HFFc6 (cell line): ENCODE measurements around the gene TMEM178B. TPM values are rescaled to one million over a fixed set of nuclear protein-coding genes. Genes with fewer than 3 reads are reported as not detected.
"Not testable (repeated sequence)": the region's sequence is repeated elsewhere in the genome, so short reads cannot be mapped to it uniquely, and the experiment has no call there.

Experiments
- DNase-seq: peaks from one replicate; pipeline ENCODE4 v3.0.0-alpha.2; 2018
- H3K27ac Mint-ChIP-seq: 2 replicates; pipeline ENCODE4 v1.8.0; 2020; ENCODE audit warnings: mild to moderate bottlenecking, mixed read lengths
- H3K27me3 Mint-ChIP-seq: 2 replicates; pipeline ENCODE4 v1.8.0; 2021; ENCODE audit warnings: mild to moderate bottlenecking, moderate library complexity, mixed read lengths; ENCODE audit not compliant: insufficient read depth
- H3K36me3 Mint-ChIP-seq: 2 replicates; pipeline ENCODE4 v1.8.0; 2021; ENCODE audit warnings: low read depth, mixed read lengths
- H3K4me1 Mint-ChIP-seq: 2 replicates; pipeline ENCODE4 v1.8.0; 2020; ENCODE audit warnings: low read depth, mixed read lengths
- H3K4me3 Mint-ChIP-seq: 2 replicates; pipeline ENCODE4 v1.8.0; 2020; ENCODE audit warnings: mild to moderate bottlenecking, moderate library complexity, mixed read lengths
- H3K9me3 Mint-ChIP-seq: 2 replicates; pipeline ENCODE4 v1.8.0; 2020; ENCODE audit warnings: mild to moderate bottlenecking, mixed read lengths
- CTCF ChIP-seq: fragments of 200-600 bp; sonication (generic); IDR thresholded peaks from 2 replicates; pipeline ENCODE4 v1.5.0; 2021; ENCODE audit warnings: antibody characterized with exemption, mild to moderate bottlenecking
- total RNA-seq, 6 experiments: library from RNA; stranded (reverse); fragmentation: NEBNext Ultra II Directional; extraction: Animal tissue kit (Norgen Biotek cat#: 25700); gene quantifications; 2 replicates in 1 of 6; 3 replicates in 5 of 6; pipeline ENCODE4 v1.2.3, GENCODE V29; 2021

The TMEM178B gene
- total RNA-seq, 6 experiments from 2014 or later: 2.8 to 8.4 (median 6.6) TPM

- no peaks in the 10 kb centered on the region for H3K4me1 Mint-ChIP-seq
- H3K9me3 Mint-ChIP-seq: peaks cover 10% of the 10 kb centered on the region; the same call in 1 of the 2 replicates
- no peak for TF ChIP-seq CTCF
- DNase-seq: no peak
- H3K36me3 Mint-ChIP-seq: no peaks in the 10 kb centered on the region
- H3K27ac Mint-ChIP-seq: no peak overlapping the region
- no peak overlapping the region for H3K4me3 Mint-ChIP-seq
- H3K27me3 Mint-ChIP-seq: peaks cover 3% of the 10 kb centered on the region; the same call in 1 of the 2 replicates
Observed at GRCh38 chr7:141113131-141113530, 39.3 kb downstream of the TMEM178B start.

- DNase-seq: no peak
- Mint-ChIP-seq H3K36me3 (no peaks in the 10 kb centered on the region), H3K4me3 (no peak overlapping the region), H3K27me3 (peaks cover 3% of the 10 kb centered on the region; the same call in 1 of the 2 replicates), H3K4me1 (no peaks in the 10 kb centered on the region), H3K27ac (no peak overlapping the region), H3K9me3 (peaks cover 10% of the 10 kb centered on the region; the same call in 1 of the 2 replicates)
- TF ChIP-seq CTCF: no peak
Observed at GRCh38 chr7:141114029-141114664, 40.3 kb downstream of the TMEM178B start.

GRCh38 chr7:141115965-141116364 lies 42.1 kb downstream of the TMEM178B start:
- Mint-ChIP-seq H3K4me1 (no peaks in the 10 kb centered on the region; the same call in 1 of the 2 replicates), H3K4me3 (no peak overlapping the region), H3K9me3 (peaks cover 10% of the 10 kb centered on the region; the same call in 1 of the 2 replicates), H3K36me3 (no peaks in the 10 kb centered on the region), H3K27me3 (peaks cover 3% of the 10 kb centered on the region; the same call in 1 of the 2 replicates), H3K27ac (no peak overlapping the region)
- no peak for TF ChIP-seq CTCF
- no peak for DNase-seq

GRCh38 chr7:141116661-141117060 lies 42.8 kb downstream of the TMEM178B start:
- H3K9me3 Mint-ChIP-seq, H3K4me3 Mint-ChIP-seq, H3K27me3 Mint-ChIP-seq, DNase-seq, H3K27ac Mint-ChIP-seq, H3K36me3 Mint-ChIP-seq, H3K4me1 Mint-ChIP-seq: not testable (repeated sequence)

GRCh38 chr7:141118767-141119166 lies 44.9 kb downstream of the TMEM178B start:
- no peak for TF ChIP-seq CTCF
- no peak for DNase-seq
- H3K27ac Mint-ChIP-seq: no peak overlapping the region
- no peaks in the 10 kb centered on the region for H3K27me3 Mint-ChIP-seq
- H3K36me3 Mint-ChIP-seq: no peaks in the 10 kb centered on the region
- peaks cover 10% of the 10 kb centered on the region; the same call in 1 of the 2 replicates for H3K9me3 Mint-ChIP-seq
- no peak overlapping the region; the same call in 1 of the 2 replicates for H3K4me3 Mint-ChIP-seq
- H3K4me1 Mint-ChIP-seq: peaks cover 7% of the 10 kb centered on the region; the same call in 1 of the 2 replicates

GRCh38 chr7:141119187-141119586 lies 45.3 kb downstream of the TMEM178B start:
- TF ChIP-seq CTCF: no peak
- Mint-ChIP-seq H3K36me3 (no peaks in the 10 kb centered on the region), H3K4me1 (peaks cover 7% of the 10 kb centered on the region; the same call in 1 of the 2 replicates), H3K27me3 (no peaks in the 10 kb centered on the region), H3K9me3 (peaks cover 10% of the 10 kb centered on the region; the same call in 1 of the 2 replicates), H3K27ac (no peak overlapping the region), H3K4me3 (no peak overlapping the region; the same call in 1 of the 2 replicates)
- no peak for DNase-seq
